Keratinocyte (primary cell): ENCODE results near the gene KCNF1. TPM values are rescaled to one million over a fixed set of nuclear protein-coding genes. Genes with fewer than 3 reads are reported as not detected.
A peak's percentile ranks its signal among the peaks of the same experiment; 100 is the strongest.

Experiments used
- DNase-seq: peaks from one replicate; pipeline ENCODE4 v3.0.0-alpha.2; 2011; ENCODE audit warnings: low read depth, missing footprints, low spot score
- FAIRE-seq: peaks from 2 replicates; lab custom pipeline; 2011; peaks lifted over from hg19 to GRCh38; lab: Jason Lieb, UNC
- H2AFZ ChIP-seq: 2 replicates; pipeline ENCODE4 v1.6.0; 2012; ENCODE audit warnings: low read length, control low read depth, inconsistent platforms; ENCODE audit not compliant: control insufficient read depth
- H3K27ac ChIP-seq: 2 replicates; pipeline ENCODE4 v1.5.1; 2011; ENCODE audit warnings: low read length; ENCODE audit not compliant: control insufficient read depth, insufficient read depth
- H3K27me3 ChIP-seq: 3 replicates; pipeline ENCODE4 v1.6.0; 2011; ENCODE audit warnings: low read length; ENCODE audit not compliant: control insufficient read depth, insufficient read depth; ENCODE audit errors: extremely low read depth
- H3K36me3 ChIP-seq, 2 experiments: 2 replicates in 1 of 2; 3 replicates in 1 of 2; pipeline ENCODE4 v1.5.1; 2011; ENCODE audit warnings: low read length in 2 of 2, mild to moderate bottlenecking in 1 of 2; ENCODE audit not compliant: control insufficient read depth in 2 of 2, insufficient read depth in 2 of 2; ENCODE audit errors: extremely low read depth in 1 of 2
- H3K4me1 ChIP-seq: 3 replicates; pipeline ENCODE4 v1.5.1; 2011; ENCODE audit warnings: low read length; ENCODE audit not compliant: control insufficient read depth, insufficient read depth; ENCODE audit errors: extremely low read depth
- H3K4me2 ChIP-seq: 3 replicates; pipeline ENCODE4 v1.6.0; 2011; ENCODE audit warnings: low read depth, low read length; ENCODE audit not compliant: control insufficient read depth, insufficient read depth; ENCODE audit errors: extremely low read depth
- H3K4me3 ChIP-seq, 3 experiments: fragments of 200-600 bp in 1 of 3; sonication (generic) in 1 of 3; 2 replicates in 2 of 3; 3 replicates in 1 of 3; pipeline ENCODE4 v1.5.1; 2011 to 2016; ENCODE audit warnings: low read length in 3 of 3, mild to moderate bottlenecking in 3 of 3, control low read depth in 2 of 3, inconsistent platforms in 1 of 3, low read depth in 1 of 3, mixed read lengths in 1 of 3, mixed run types in 1 of 3, moderate library complexity in 1 of 3; ENCODE audit not compliant: control insufficient read depth in 2 of 3, insufficient read depth in 2 of 3; ENCODE audit errors: extremely low read depth in 1 of 3
- H3K79me2 ChIP-seq: 2 replicates; pipeline ENCODE4 v1.6.0; 2012; ENCODE audit warnings: low read length; ENCODE audit not compliant: control insufficient read depth, insufficient read depth
- H3K9ac ChIP-seq: 3 replicates; pipeline ENCODE4 v1.6.0; 2011; ENCODE audit warnings: low read length; ENCODE audit not compliant: control insufficient read depth, insufficient read depth; ENCODE audit errors: extremely low read depth
- H3K9me1 ChIP-seq: 3 replicates; pipeline ENCODE4 v1.6.0; 2011; ENCODE audit warnings: low read length; ENCODE audit not compliant: control insufficient read depth, insufficient read depth; ENCODE audit errors: extremely low read depth
- H3K9me3 ChIP-seq: 2 replicates; pipeline ENCODE4 v1.5.1; 2012; ENCODE audit warnings: low read depth, low read length; ENCODE audit not compliant: control insufficient read depth
- H4K20me1 ChIP-seq: 3 replicates; pipeline ENCODE4 v1.6.0; 2011; ENCODE audit warnings: low read length; ENCODE audit not compliant: control insufficient read depth, insufficient read depth; ENCODE audit errors: extremely low read depth
- EZH2 ChIP-seq: IDR thresholded peaks from one replicate; pipeline ENCODE4 v1.6.1; 2012; ENCODE audit warnings: inconsistent platforms, mild to moderate bottlenecking, low read length, moderate library complexity
- dilution Hi-C: fragments of 300-500 bp; cut with MboI; formaldehyde crosslinking; loops from one replicate; pipeline ENCODE4 v1.7.0; 2020; ENCODE audit warnings: low sequenced_read_pairs; ENCODE audit not compliant: extremely low pct_ligation_motif_present
- polyA plus RNA-seq, 5 experiments: library from polyadenylated mRNA; depleted of rRNA in 3 of 5; stranded (reverse) in 3 of 5; stranded (forward) in 1 of 5; unstranded in 1 of 5; fragments of >200 nt; gene quantifications; 1 replicate in 1 of 5; 2 replicates in 3 of 5; 3 replicates in 1 of 5; pipeline versions ENCODE4 v1.2.1 to v1.2.3, GENCODE V29; 2011 to 2012; ENCODE audit warnings: missing spikeins in 2 of 5, low read depth in 1 of 5, low replicate concordance in 1 of 5
- TF ChIP-seq, protein P1 (sequence below), 3 experiments: IDR thresholded peaks in 1 of 3; conservative IDR thresholded peaks in 1 of 3; optimal IDR thresholded peaks in 1 of 3; 2 replicates in 2 of 3; 3 replicates in 1 of 3; pipeline versions ENCODE3 to v1.5.1; 2011; ENCODE audit warnings: low read length in 3 of 3, mild to moderate bottlenecking in 3 of 3, moderate library complexity in 2 of 3, control low read depth in 1 of 3, inconsistent platforms in 1 of 3; ENCODE audit not compliant: insufficient read depth in 2 of 3; ENCODE audit errors: extremely low read depth in 1 of 3

The KCNF1 gene
- polyA plus RNA-seq, 1 donor (not counting 4 experiments of a cell fraction or from before 2014, with no cell fraction given): 0.05 TPM

DNA sequence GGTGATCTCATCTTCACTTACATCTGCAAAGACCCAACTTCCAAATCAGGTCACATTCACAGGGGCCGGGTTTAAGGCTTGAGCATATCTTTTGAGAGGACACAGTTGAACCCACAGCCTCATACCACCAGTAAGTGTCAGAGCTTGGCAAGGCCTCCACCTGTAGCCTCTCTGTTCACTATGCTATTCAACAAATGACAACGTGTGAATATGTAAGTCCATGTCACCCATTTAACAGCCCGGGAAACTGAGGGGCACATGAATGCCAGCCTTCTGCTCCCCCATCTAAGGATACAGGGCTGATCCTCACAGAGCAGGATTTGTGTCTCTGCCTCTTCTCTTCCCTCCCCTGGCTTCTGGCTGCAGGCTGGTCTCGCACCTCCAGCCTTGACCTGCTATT, 3.5 kb upstream of the KCNF1 start:
- H3K4me3 ChIP-seq: no peak overlapping the region
- TF ChIP-seq, protein P1, sequence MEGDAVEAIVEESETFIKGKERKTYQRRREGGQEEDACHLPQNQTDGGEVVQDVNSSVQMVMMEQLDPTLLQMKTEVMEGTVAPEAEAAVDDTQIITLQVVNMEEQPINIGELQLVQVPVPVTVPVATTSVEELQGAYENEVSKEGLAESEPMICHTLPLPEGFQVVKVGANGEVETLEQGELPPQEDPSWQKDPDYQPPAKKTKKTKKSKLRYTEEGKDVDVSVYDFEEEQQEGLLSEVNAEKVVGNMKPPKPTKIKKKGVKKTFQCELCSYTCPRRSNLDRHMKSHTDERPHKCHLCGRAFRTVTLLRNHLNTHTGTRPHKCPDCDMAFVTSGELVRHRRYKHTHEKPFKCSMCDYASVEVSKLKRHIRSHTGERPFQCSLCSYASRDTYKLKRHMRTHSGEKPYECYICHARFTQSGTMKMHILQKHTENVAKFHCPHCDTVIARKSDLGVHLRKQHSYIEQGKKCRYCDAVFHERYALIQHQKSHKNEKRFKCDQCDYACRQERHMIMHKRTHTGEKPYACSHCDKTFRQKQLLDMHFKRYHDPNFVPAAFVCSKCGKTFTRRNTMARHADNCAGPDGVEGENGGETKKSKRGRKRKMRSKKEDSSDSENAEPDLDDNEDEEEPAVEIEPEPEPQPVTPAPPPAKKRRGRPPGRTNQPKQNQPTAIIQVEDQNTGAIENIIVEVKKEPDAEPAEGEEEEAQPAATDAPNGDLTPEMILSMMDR (optimal IDR thresholded peaks at IDR 0.05 in 1 of 3, IDR thresholded peaks at IDR 0.05 in 1 of 3, conservative IDR thresholded peaks at IDR 0.05 in 1 of 3; ENCODE audit: extremely low read depth in 1 of 3, insufficient read depth in 2 of 3, low read length in 3 of 3): no peak
- TF ChIP-seq EZH2: no peak
- FAIRE-seq (no peak), DNase-seq (no peak)
- H3K4me2 ChIP-seq: no peak overlapping the region
- H3K27me3 ChIP-seq: peaks cover 27% of the 10 kb centered on the region
- H3K9me1 ChIP-seq: no peaks in the 10 kb centered on the region
- H3K79me2 ChIP-seq: no peaks in the 10 kb centered on the region
- no peak overlapping the region for H3K27ac ChIP-seq
- H4K20me1 ChIP-seq: no peaks in the 10 kb centered on the region
- no peaks in the 10 kb centered on the region for H3K36me3 ChIP-seq
- no peak overlapping the region for H2AFZ ChIP-seq
- H3K4me1 ChIP-seq: peaks cover 10% of the 10 kb centered on the region
- dilution Hi-C loops: no loop called here
- no peak overlapping the region for H3K9ac ChIP-seq
- no peaks in the 10 kb centered on the region for H3K9me3 ChIP-seq

DNA sequence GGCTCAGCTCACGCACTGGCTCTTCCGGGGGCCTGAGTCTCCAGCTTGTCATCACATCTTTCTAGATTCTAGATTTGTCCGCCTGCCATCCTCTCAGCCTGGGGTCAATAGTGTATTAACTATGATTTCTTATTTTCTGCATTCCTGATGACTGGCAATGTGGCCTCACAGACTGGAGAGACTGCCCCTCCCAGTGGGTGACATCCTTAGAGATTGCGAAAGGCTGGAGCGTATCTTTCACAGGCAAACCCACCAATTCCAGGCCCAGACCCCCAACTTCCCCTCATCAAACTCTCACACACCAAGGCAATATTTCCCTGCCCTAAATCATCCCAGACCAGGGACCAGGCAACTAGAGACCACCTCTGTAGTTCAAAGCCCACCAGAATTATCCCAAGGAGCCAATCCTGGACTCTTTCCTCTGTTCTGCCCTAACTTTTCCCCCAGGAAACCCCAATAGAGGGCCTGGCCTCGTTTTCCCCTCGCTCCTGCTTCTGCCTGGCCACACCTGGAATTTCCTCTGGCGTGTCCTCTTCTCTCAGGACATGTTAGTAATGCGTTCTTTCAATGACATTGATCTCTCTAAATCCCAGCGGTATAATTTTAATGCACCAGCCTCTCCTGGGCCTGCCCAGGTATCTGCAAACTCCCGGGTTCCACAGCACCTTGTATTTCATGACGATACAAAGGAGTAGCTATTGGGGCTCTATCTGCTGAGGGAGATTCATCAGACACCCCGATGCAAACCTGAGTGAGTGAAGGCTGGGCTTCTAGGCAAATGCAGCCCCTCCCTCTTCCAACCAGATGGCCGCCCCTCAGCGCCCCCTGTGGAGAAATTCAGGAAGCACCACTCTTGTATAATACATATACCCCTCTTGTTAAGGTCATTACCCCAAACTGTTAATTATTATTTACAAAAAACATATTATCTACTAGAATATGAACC, 2.4 kb upstream of the KCNF1 start:
- H3K9me3 ChIP-seq: no peaks in the 10 kb centered on the region
- H2AFZ ChIP-seq: no peak overlapping the region
- dilution Hi-C loops: no loop called here

More for the DNA sequence above, 2.4 kb upstream of the KCNF1 start:
- Histone ChIP-seq H3K79me2 (no peaks in the 10 kb centered on the region), H3K27ac (no peak overlapping the region), H3K9me1 (no peaks in the 10 kb centered on the region), H3K4me2 (no peak overlapping the region), H3K4me3 (no peak overlapping the region), H3K36me3 (no peaks in the 10 kb centered on the region), H4K20me1 (no peaks in the 10 kb centered on the region), H3K4me1 (peaks cover 10% of the 10 kb centered on the region), H3K9ac (no peak overlapping the region), H3K27me3 (peaks cover 37% of the 10 kb centered on the region)
- no peak for FAIRE-seq
- DNase-seq: no peak
- TF ChIP-seq, protein P1 (optimal IDR thresholded peaks at IDR 0.05 in 1 of 3, IDR thresholded peaks at IDR 0.05 in 1 of 3, conservative IDR thresholded peaks at IDR 0.05 in 1 of 3; ENCODE audit: extremely low read depth in 1 of 3, insufficient read depth in 2 of 3, low read length in 3 of 3): peak; percentile 32 to 54 (median 37)
- no peak for TF ChIP-seq EZH2
